NT2/D1 (cell line): ENCODE measurements around the gene DOCK7.

ENCODE experiments used
- DNase-seq: peaks from one replicate; pipeline ENCODE4 v3.0.0-alpha.2; 2011; ENCODE audit warnings: low read depth, low spot score
- H3K27me3 ChIP-seq: 2 replicates; pipeline ENCODE4 v1.6.0; 2011; ENCODE audit warnings: mild to moderate bottlenecking; ENCODE audit not compliant: insufficient read length, insufficient read depth
- H3K36me3 ChIP-seq: 2 replicates; pipeline ENCODE4 v1.6.1; 2011; ENCODE audit warnings: mild to moderate bottlenecking, low read length, mixed read lengths; ENCODE audit not compliant: insufficient read depth, insufficient read length
- H3K4me1 ChIP-seq: 2 replicates; pipeline ENCODE4 v1.5.1; 2011; ENCODE audit not compliant: insufficient read depth, insufficient read length
- H3K4me3 ChIP-seq: 2 replicates; pipeline ENCODE4 v1.5.1; 2011; ENCODE audit warnings: low read depth; ENCODE audit not compliant: insufficient read length
- H3K9ac ChIP-seq: 2 replicates; pipeline ENCODE4 v1.6.0; 2011; ENCODE audit warnings: low read depth; ENCODE audit not compliant: insufficient read length
- H3K9me3 ChIP-seq: 2 replicates; pipeline ENCODE4 v1.5.1; 2011; ENCODE audit warnings: mild to moderate bottlenecking, low read length; ENCODE audit not compliant: insufficient read depth
- SUZ12 ChIP-seq: IDR thresholded peaks from 2 replicates; pipeline ENCODE4 v1.6.1; 2011; ENCODE audit not compliant: insufficient read length, insufficient read depth; ENCODE audit errors: extremely low read depth
- YY1 ChIP-seq: IDR thresholded peaks from 2 replicates; pipeline ENCODE4 v1.6.1; 2011; ENCODE audit not compliant: insufficient read length, insufficient read depth
- ZNF274 ChIP-seq: IDR thresholded peaks from 2 replicates; pipeline ENCODE4 v1.6.1; 2011; ENCODE audit warnings: mild to moderate bottlenecking, low read depth, low read length

The DOCK7 gene

DNA sequence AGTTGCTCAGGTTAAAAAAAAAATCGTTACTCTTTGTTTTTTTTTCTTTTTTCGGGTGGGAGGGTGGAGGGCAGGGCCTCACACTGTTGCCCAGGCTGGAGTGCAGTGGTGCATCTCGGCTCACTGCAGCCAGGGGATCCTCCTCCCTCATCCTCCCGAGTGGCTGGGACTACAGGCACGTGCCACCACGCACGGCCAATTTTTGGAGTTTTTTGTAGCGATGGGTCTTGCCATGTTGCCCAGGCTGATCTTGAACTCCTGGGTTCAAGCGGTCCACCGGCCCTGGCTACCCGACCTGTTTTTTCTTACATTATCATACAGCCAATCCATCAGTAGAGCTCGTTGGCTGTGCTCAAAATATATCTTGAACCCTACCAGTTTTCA, 253.6 kb downstream of the DOCK7 start:
- Histone ChIP-seq H3K9me3 (no peaks in the 10 kb centered on the region), H3K4me3 (no peak overlapping the region), H3K9ac (peak overlapping the region; percentile 0), H3K4me1 (no peaks in the 10 kb centered on the region), H3K36me3 (no peaks in the 10 kb centered on the region), H3K27me3 (no peaks in the 10 kb centered on the region)
- no peak for DNase-seq
- TF ChIP-seq YY1 (no peak), SUZ12 (no peak), ZNF274 (no peak)

- no peak overlapping the region for H3K9ac ChIP-seq
- no peaks in the 10 kb centered on the region for H3K36me3 ChIP-seq
- H3K4me1 ChIP-seq: no peaks in the 10 kb centered on the region
- no peak overlapping the region for H3K4me3 ChIP-seq
- no peaks in the 10 kb centered on the region for H3K9me3 ChIP-seq
- TF ChIP-seq SUZ12: no peak
- no peaks in the 10 kb centered on the region for H3K27me3 ChIP-seq
- no peak for DNase-seq
Measured at GRCh38 chr1:62433861-62434617, 254.1 kb downstream of the DOCK7 start.

DNA sequence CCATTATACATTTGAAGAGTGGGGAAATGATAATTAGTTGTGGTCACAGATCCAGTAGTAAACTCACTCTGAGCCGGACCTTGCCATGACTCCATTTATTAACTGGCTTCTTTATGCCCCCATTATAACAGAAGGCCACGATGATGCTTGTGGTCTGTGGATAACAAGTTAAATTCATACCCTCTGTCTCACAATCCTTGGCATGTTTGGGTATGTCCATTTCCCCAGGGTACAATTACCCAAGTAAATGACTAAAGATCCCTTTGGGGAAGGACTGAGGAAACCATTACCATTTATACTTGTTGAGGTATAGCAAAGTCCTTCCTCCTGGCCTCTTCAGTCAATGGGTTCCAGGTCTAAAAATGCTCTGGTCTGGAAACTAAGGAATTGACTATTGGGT, 258.6 kb downstream of the DOCK7 start:
- H3K36me3 ChIP-seq: no peaks in the 10 kb centered on the region
- no peak for DNase-seq
- H3K4me3 ChIP-seq: no peak overlapping the region
- no peaks in the 10 kb centered on the region for H3K9me3 ChIP-seq
- no peak overlapping the region for H3K9ac ChIP-seq
- no peak for TF ChIP-seq ZNF274
- peaks cover 2% of the 10 kb centered on the region for H3K4me1 ChIP-seq
- H3K27me3 ChIP-seq: no peaks in the 10 kb centered on the region

GRCh38 chr1:62428351-62428750, 259.8 kb downstream of the DOCK7 start:
- H3K9me3 ChIP-seq: no peaks in the 10 kb centered on the region
- DNase-seq: no peak
- H3K4me3 ChIP-seq: no peak overlapping the region
- H3K27me3 ChIP-seq: no peaks in the 10 kb centered on the region
- no peaks in the 10 kb centered on the region for H3K36me3 ChIP-seq
- no peak overlapping the region for H3K9ac ChIP-seq
- TF ChIP-seq ZNF274 (no peak), SUZ12 (no peak), YY1 (no peak)
- peaks cover 3% of the 10 kb centered on the region for H3K4me1 ChIP-seq

DNA sequence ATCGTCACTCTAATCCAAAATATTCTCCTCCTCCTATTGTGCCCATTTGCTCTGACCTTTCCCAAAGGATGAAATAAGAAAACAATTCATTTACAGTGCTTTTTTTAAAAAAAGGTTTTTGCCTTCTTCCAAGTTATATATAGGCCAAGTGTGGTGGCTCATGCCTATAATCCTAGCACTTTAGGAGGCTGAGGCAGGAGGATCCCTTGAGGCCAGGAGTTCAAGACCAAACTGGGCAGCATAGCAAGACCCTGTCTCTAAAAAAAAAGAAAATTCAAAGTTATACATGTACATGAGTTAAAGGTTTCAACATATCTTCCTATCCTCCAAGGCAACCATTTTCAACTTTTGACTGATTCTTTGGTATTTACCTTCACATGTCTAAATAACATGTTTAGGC, 261.4 kb downstream of the DOCK7 start:
- H3K4me1 ChIP-seq: peaks cover 3% of the 10 kb centered on the region
- TF ChIP-seq SUZ12 (no peak), ZNF274 (no peak), YY1 (no peak)
- H3K9me3 ChIP-seq: no peaks in the 10 kb centered on the region
- DNase-seq: no peak
- H3K36me3 ChIP-seq: no peaks in the 10 kb centered on the region
- no peaks in the 10 kb centered on the region for H3K27me3 ChIP-seq
- H3K9ac ChIP-seq: no peak overlapping the region
- H3K4me3 ChIP-seq: no peak overlapping the region

DNA sequence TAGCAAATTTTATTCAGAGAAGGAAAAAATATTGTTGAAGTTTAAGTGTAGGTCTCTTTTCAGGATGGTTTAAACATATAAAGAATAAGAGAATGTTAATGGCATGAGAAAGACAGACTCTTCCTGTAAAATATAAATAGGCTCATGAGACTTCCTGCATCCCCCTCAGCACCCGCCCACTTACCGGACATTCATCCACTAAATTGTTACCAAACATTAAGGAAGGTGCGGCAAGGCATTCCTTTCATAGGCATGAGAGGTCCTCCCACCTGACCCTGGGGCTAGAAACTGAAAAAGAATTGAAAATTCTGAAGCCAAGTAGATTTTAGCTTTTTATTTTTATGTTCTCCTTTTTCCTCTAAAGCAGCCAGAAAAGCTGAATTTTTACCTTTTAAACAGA, 261.9 kb downstream of the DOCK7 start:
- no peak for DNase-seq

GRCh38 chr1:62425041-62425440, 263.1 kb downstream of the DOCK7 start:
- H3K4me1 ChIP-seq: peaks cover 3% of the 10 kb centered on the region
- no peaks in the 10 kb centered on the region for H3K36me3 ChIP-seq
- no peak for DNase-seq
- no peak overlapping the region for H3K9ac ChIP-seq
- no peaks in the 10 kb centered on the region for H3K9me3 ChIP-seq
- TF ChIP-seq SUZ12 (no peak), YY1 (no peak), ZNF274 (no peak)
- H3K27me3 ChIP-seq: no peaks in the 10 kb centered on the region
- H3K4me3 ChIP-seq: no peak overlapping the region

More for the DNA sequence above, 261.9 kb downstream of the DOCK7 start:
- peaks cover 3% of the 10 kb centered on the region for H3K4me1 ChIP-seq
- no peaks in the 10 kb centered on the region for H3K36me3 ChIP-seq
- no peaks in the 10 kb centered on the region for H3K9me3 ChIP-seq
- TF ChIP-seq YY1 (no peak), ZNF274 (no peak), SUZ12 (no peak)
- H3K9ac ChIP-seq: no peak overlapping the region
- no peaks in the 10 kb centered on the region for H3K27me3 ChIP-seq
- H3K4me3 ChIP-seq: no peak overlapping the region
